H9 (cell line): ENCODE measurements around the gene CAPSL. TPM values are rescaled to one million over a fixed set of nuclear protein-coding genes. Genes with fewer than 3 reads are reported as not detected.

Experiments used
- DNase-seq: peaks from one replicate; pipeline ENCODE4 v3.0.0-alpha.2; 2017
- H2AFZ ChIP-seq: one replicate; pipeline ENCODE4 v1.6.1; 2013; ENCODE audit warnings: mild to moderate bottlenecking, low read length, control low read depth, moderate library complexity
- H2AK5ac ChIP-seq: 2 replicates; pipeline ENCODE4 v1.6.1; 2013; ENCODE audit warnings: low read length, control low read depth, mixed read lengths; ENCODE audit not compliant: insufficient read length
- H2BK120ac ChIP-seq: one replicate; pipeline ENCODE4 v1.6.1; 2013; ENCODE audit warnings: low read depth, mild to moderate bottlenecking, low read length, control low read depth, inconsistent platforms; ENCODE audit not compliant: poor library complexity, severe bottlenecking
- H2BK12ac ChIP-seq: 2 replicates; pipeline ENCODE4 v1.6.1; 2013; ENCODE audit warnings: low read length, control low read depth, mixed read lengths, low read depth; ENCODE audit not compliant: insufficient read length
- H2BK15ac ChIP-seq: 2 replicates; pipeline ENCODE4 v1.6.1; 2013; ENCODE audit warnings: low read depth, low read length, control low read depth
- H2BK20ac ChIP-seq: one replicate; pipeline ENCODE4 v1.6.1; 2013; ENCODE audit warnings: low read depth, mild to moderate bottlenecking, low read length, control low read depth, inconsistent platforms; ENCODE audit not compliant: poor library complexity, severe bottlenecking
- H2BK5ac ChIP-seq: 2 replicates; pipeline ENCODE4 v1.6.1; 2013; ENCODE audit warnings: low read length, control low read depth, mixed read lengths; ENCODE audit not compliant: insufficient read length
- H3K14ac ChIP-seq: 2 replicates; pipeline ENCODE4 v1.6.1; 2013; ENCODE audit warnings: low read length, control low read depth; ENCODE audit not compliant: insufficient read depth
- H3K18ac ChIP-seq: 2 replicates; pipeline ENCODE4 v1.6.1; 2013; ENCODE audit warnings: low read depth, mild to moderate bottlenecking, mixed read lengths, low read length, control low read depth; ENCODE audit not compliant: insufficient read length
- H3K23ac ChIP-seq: 2 replicates; pipeline ENCODE4 v1.6.1; 2013; ENCODE audit warnings: low read length, control low read depth, mixed read lengths, low read depth; ENCODE audit not compliant: insufficient read length
- H3K23me2 ChIP-seq: 2 replicates; pipeline ENCODE4 v1.6.1; 2013; ENCODE audit warnings: low read depth, mild to moderate bottlenecking, mixed read lengths, low read length, control low read depth; ENCODE audit not compliant: insufficient read length, poor library complexity, severe bottlenecking
- H3K27ac ChIP-seq: 2 replicates; pipeline ENCODE4 v1.5.1; 2013; ENCODE audit warnings: low read length, control low read depth, mixed read lengths, low read depth; ENCODE audit not compliant: insufficient read length
- H3K27me3 ChIP-seq: 2 replicates; pipeline ENCODE4 v1.6.1; 2013; ENCODE audit warnings: low read length, control low read depth, inconsistent platforms; ENCODE audit not compliant: insufficient read depth
- H3K4ac ChIP-seq: 2 replicates; pipeline ENCODE4 v1.6.1; 2013; ENCODE audit warnings: low read depth, mild to moderate bottlenecking, control low read depth, inconsistent platforms, low read length, moderate library complexity
- H3K4me1 ChIP-seq: 2 replicates; pipeline ENCODE4 v1.6.1; 2013; ENCODE audit warnings: low read length, control low read depth, inconsistent platforms; ENCODE audit not compliant: insufficient read depth
- H3K4me2 ChIP-seq: 2 replicates; pipeline ENCODE4 v1.6.1; 2013; ENCODE audit warnings: low read length, control low read depth, mixed read lengths; ENCODE audit not compliant: insufficient read length, insufficient read depth
- H3K56ac ChIP-seq: 2 replicates; pipeline ENCODE4 v1.6.1; 2013; ENCODE audit warnings: low read depth, mild to moderate bottlenecking, mixed read lengths, low read length, control low read depth; ENCODE audit not compliant: insufficient read length
- H3K79me1 ChIP-seq: 2 replicates; pipeline ENCODE4 v1.6.1; 2013; ENCODE audit warnings: low read depth, mild to moderate bottlenecking, moderate library complexity, low read length, control low read depth, inconsistent platforms; ENCODE audit not compliant: insufficient read depth, poor library complexity, severe bottlenecking
- H3K79me2 ChIP-seq: 2 replicates; pipeline ENCODE4 v1.6.1; 2013; ENCODE audit warnings: low read length, control low read depth, inconsistent platforms; ENCODE audit not compliant: insufficient read depth
- H3K9ac ChIP-seq: 2 replicates; pipeline ENCODE4 v1.6.1; 2013; ENCODE audit warnings: low read length, control low read depth, mixed read lengths; ENCODE audit not compliant: insufficient read length; ENCODE audit errors: extremely low read depth
- H3K9me3 ChIP-seq: one replicate; pipeline ENCODE4 v1.6.1; 2013; ENCODE audit warnings: low read depth, low read length, inconsistent platforms; ENCODE audit not compliant: control insufficient read depth
- H3T11ph ChIP-seq: one replicate; pipeline ENCODE4 v1.6.1; 2013; ENCODE audit warnings: mild to moderate bottlenecking, low read length, control low read depth, inconsistent platforms
- H4K20me1 ChIP-seq: one replicate; pipeline ENCODE4 v1.6.1; 2013; ENCODE audit not compliant: control insufficient read depth, insufficient read length, insufficient read depth
- H4K5ac ChIP-seq: 2 replicates; pipeline ENCODE4 v1.6.1; 2013; ENCODE audit warnings: low read depth, mild to moderate bottlenecking, mixed read lengths, low read length, control low read depth; ENCODE audit not compliant: insufficient read length
- H4K8ac ChIP-seq: replicated peaks from 2 replicates; pipeline ENCODE4 v1.6.1; 2013; ENCODE audit warnings: low read length, control low read depth, mixed read lengths, low read depth; ENCODE audit not compliant: insufficient read length
- H4K91ac ChIP-seq: 2 replicates; pipeline ENCODE4 v1.6.1; 2013; ENCODE audit warnings: low read depth, mild to moderate bottlenecking, moderate library complexity, mixed read lengths, low read length, control low read depth; ENCODE audit not compliant: insufficient read length
- H3K27ac Mint-ChIP-seq, 3 experiments: 2 replicates in 2 of 3; 3 replicates in 1 of 3; pipeline ENCODE4 v1.8.0; 2020 to 2021; ENCODE audit warnings: mixed read lengths in 3 of 3, mild to moderate bottlenecking in 1 of 3, moderate library complexity in 1 of 3
- H3K27me3 Mint-ChIP-seq: 2 replicates; pipeline ENCODE4 v1.8.0; 2021; ENCODE audit warnings: low read depth, mild to moderate bottlenecking, moderate library complexity, mixed read lengths
- H3K36me3 Mint-ChIP-seq, 3 experiments: 2 replicates in 2 of 3; 3 replicates in 1 of 3; pipeline ENCODE4 v1.8.0; 2020 to 2021; ENCODE audit warnings: low read depth in 3 of 3, mixed read lengths in 3 of 3; ENCODE audit not compliant: insufficient read depth in 1 of 3
- H3K4me1 Mint-ChIP-seq, 2 experiments: 2 replicates each; pipeline ENCODE4 v1.8.0; 2020; ENCODE audit warnings: mixed read lengths in 2 of 2
- H3K4me3 Mint-ChIP-seq, 2 experiments: 2 replicates in 1 of 2; 3 replicates in 1 of 2; pipeline ENCODE4 v1.8.0; 2020 to 2021; ENCODE audit warnings: mild to moderate bottlenecking in 2 of 2, mixed read lengths in 2 of 2, moderate library complexity in 1 of 2
- H3K9me3 Mint-ChIP-seq, 2 experiments: 2 replicates in 1 of 2; 3 replicates in 1 of 2; pipeline ENCODE4 v1.8.0; 2020; ENCODE audit warnings: mild to moderate bottlenecking in 2 of 2, mixed read lengths in 2 of 2, moderate library complexity in 1 of 2
- WGBS: extraction: QIAGEN DNeasy Blood & Tissue Kit; methylation state at CpG from one replicate; pipeline ENCODE4 v1.1.7; 2013; ENCODE audit warnings: missing lambda C conversion rate, low lambda C conversion rate, mixed read lengths; ENCODE audit not compliant: insufficient read length; ENCODE audit errors: extremely low coverage; 5-methylcytosine and 5-hydroxymethylcytosine counted together
- long read RNA-seq: library from polyadenylated mRNA; unstranded; transcript quantifications from one replicate; pipeline ENCODE4 v2.0.0, GENCODE V29; 2020
- total RNA-seq: library from RNA; stranded (reverse); gene quantifications from 2 replicates; pipeline ENCODE4 v1.2.1, GENCODE V29; 2021
- TF ChIP-seq, protein P1 (sequence below): fragments of 200-600 bp; sonication (generic); conservative IDR thresholded peaks from 3 replicates; pipeline ENCODE4 v1.8.0; 2021; ENCODE audit warnings: antibody characterized with exemption, mild to moderate bottlenecking

The CAPSL gene
- total RNA-seq = not detected in 2 replicates
- long read RNA-seq = 0 reads

DNA sequence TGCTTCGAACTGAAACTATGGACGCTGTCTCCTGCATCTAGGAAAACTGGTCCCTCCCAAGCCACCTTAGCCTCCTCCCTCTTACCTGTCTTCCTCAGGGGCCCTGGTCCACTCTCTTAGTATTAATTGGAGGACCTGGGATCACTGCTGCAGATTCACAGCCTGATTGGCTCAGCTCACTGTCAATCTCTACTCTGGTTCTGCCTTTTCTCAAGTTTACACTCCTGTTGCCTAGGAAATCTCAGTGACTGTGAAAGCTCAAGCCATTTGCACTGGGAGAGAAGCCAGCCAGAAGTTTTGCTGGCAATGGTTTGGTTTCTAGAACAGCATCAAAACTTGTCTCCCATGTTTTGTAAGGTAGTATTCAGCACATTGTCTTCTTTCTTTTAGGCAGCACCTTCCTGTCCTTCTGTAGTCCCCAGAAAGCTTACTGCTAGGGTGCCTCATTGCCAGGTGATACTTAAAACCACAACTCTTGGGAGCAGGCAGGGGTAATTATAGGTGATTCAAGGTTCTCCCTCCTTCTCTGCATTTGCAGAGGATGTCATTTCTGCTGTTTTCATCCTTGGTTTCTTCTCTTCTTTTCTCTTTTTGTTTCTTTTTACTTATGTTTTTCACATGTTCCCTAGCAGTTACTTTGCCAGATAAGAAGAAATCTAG lies at the start of gene CAPSL:
Gene CAPSL (minus strand): TSS at position 55 of the 660 bp plus-strand sequence. CDS start 17,502 bp downstream, outside the sequence.
- Mint-ChIP-seq H3K4me3 (no peak within 1 kb of the TSS; a peak in 1 of 5 replicates), H3K36me3 (no peaks in the 10 kb centered on the region), H3K4me1 (0 out of 4 replicates have a peak, but pooled peaks cover 0 to 4% of the 10 kb centered on the region in 2 experiments), H3K27me3 (peaks cover 14% of the 10 kb centered on the region), H3K27ac (no peak within 1 kb of the TSS), H3K9me3 (no peaks in the 10 kb centered on the region)
- Histone ChIP-seq H3K4me1 (no peaks in the 10 kb centered on the region), H3K23me2 (no peaks in the 10 kb centered on the region), H3K14ac (no peak within 1 kb of the TSS; the same call in 1 of the 2 replicates), H2BK120ac (no peak within 1 kb of the TSS), H2BK20ac (no peak within 1 kb of the TSS), H2BK15ac (no peak within 1 kb of the TSS), H4K5ac (no peak within 1 kb of the TSS), H3K4ac (no peak within 1 kb of the TSS), H3K27ac (no peak within 1 kb of the TSS), H3K4me2 (no peak within 1 kb of the TSS), H3K9ac (no peak within 1 kb of the TSS), H3K79me1 (no peaks in the 10 kb centered on the region), H2AFZ (no peak within 1 kb of the TSS), H3K56ac (no peak within 1 kb of the TSS), H3K27me3 (no peaks in the 10 kb centered on the region), H3K9me3 (no peaks in the 10 kb centered on the region), H4K20me1 (no peaks in the 10 kb centered on the region), H3K79me2 (no peaks in the 10 kb centered on the region), H4K91ac (no peak within 1 kb of the TSS), H3K18ac (no peak within 1 kb of the TSS), H2BK5ac (no peak within 1 kb of the TSS), H3K23ac (no peak within 1 kb of the TSS), H4K8ac (no peak within 1 kb of the TSS), H2BK12ac (no peak within 1 kb of the TSS), H3T11ph (no peak within 1 kb of the TSS), H2AK5ac (no peak within 1 kb of the TSS)
- no CpG with 5 or more reads among the region's 2 CpGs for WGBS
- TF ChIP-seq, protein P1, sequence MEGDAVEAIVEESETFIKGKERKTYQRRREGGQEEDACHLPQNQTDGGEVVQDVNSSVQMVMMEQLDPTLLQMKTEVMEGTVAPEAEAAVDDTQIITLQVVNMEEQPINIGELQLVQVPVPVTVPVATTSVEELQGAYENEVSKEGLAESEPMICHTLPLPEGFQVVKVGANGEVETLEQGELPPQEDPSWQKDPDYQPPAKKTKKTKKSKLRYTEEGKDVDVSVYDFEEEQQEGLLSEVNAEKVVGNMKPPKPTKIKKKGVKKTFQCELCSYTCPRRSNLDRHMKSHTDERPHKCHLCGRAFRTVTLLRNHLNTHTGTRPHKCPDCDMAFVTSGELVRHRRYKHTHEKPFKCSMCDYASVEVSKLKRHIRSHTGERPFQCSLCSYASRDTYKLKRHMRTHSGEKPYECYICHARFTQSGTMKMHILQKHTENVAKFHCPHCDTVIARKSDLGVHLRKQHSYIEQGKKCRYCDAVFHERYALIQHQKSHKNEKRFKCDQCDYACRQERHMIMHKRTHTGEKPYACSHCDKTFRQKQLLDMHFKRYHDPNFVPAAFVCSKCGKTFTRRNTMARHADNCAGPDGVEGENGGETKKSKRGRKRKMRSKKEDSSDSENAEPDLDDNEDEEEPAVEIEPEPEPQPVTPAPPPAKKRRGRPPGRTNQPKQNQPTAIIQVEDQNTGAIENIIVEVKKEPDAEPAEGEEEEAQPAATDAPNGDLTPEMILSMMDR = no peak
- DNase-seq = peak; percentile 95
